BE2C (cell line): ENCODE results near the gene TPRA1. TPM values are rescaled to one million over a fixed set of nuclear protein-coding genes. Genes with fewer than 3 reads are reported as not detected.
A peak's percentile ranks its signal among the peaks of the same experiment; 100 is the strongest.

Experiments
- DNase-seq: peaks from one replicate; pipeline ENCODE4 v3.0.0-alpha.2; 2020
- H3K27me3 ChIP-seq: fragments of 250-450 bp; sonication (Bioruptor Pico); 2 replicates; pipeline ENCODE4 v1.5.1; 2020; ENCODE audit warnings: mild to moderate bottlenecking
- H3K36me3 ChIP-seq: fragments of 250-450 bp; sonication (Bioruptor Pico); 2 replicates; pipeline ENCODE4 v1.5.1; 2020; ENCODE audit warnings: mild to moderate bottlenecking
- H3K4me1 ChIP-seq: fragments of 250-450 bp; sonication (Bioruptor Pico); 2 replicates; pipeline ENCODE4 v1.5.1; 2020
- H3K4me3 ChIP-seq: 2 replicates; pipeline ENCODE4 v1.5.1; 2011; ENCODE audit warnings: low read depth, low read length
- H3K9me3 ChIP-seq: fragments of 250-450 bp; sonication (Bioruptor Pico); 2 replicates; pipeline ENCODE4 v1.5.1; 2020
- polyA plus RNA-seq: library from polyadenylated mRNA; unstranded; fragments of >200 nt; gene quantifications from one replicate; pipeline ENCODE4 v1.2.1, GENCODE V29; 2012; ENCODE audit warnings: low read depth, missing spikeins; ENCODE audit not compliant: insufficient read length, insufficient read depth
- TF ChIP-seq, protein P1 (sequence below): IDR thresholded peaks from 2 replicates; pipeline ENCODE4 v1.5.1; 2012; ENCODE audit warnings: mild to moderate bottlenecking, low read depth, low read length

TPRA1 gene
- 64.6 TPM for polyA plus RNA-seq

DNA sequence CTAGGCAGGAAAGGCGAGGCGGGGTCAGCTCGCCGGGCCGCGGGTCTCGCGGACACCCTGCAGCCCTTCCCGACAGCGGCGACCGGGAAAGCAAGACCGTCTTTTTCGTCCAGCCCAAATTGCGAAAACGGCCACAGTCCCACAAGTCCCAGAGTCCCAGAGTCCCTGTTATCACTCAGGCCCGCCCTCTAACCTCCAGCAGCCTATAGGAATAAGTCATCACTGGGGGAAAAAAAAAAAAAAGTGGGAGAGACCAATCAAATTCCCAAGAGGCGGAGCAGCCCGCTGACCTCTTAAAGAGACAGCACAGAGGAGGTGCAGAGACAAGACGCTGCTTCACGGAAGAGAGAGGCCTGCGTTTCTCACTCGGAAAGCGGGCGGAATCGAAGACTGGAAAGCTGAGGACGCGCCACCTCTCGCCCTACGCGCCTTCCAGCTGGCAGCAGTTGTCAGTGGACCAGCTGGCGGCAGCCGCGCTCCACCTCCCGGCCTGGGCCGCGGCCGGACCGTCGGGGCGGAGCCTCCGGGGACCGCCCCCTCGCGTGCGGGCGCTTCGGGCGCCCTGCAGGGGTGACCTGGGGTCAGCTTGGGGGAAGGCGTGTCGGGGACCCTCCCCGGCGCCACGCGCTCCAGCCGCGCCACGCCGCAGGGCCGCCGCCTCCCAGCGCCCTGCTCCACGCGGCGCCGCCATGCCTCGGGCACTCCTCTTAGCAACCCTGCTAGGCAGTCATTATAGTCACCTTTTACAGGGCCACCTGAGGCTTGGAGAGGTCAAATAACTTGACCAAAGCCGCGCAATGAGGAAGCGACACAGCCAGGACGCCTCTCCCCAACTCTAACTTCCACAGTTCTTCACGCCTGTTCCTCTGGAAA lies at the start of gene TPRA1:
Gene TPRA1 (minus strand): TSS at position 141 of the 873 bp plus-strand sequence. CDS start 10,587 bp downstream, outside the sequence.
- Histone ChIP-seq H3K27me3 (no peaks in the 10 kb centered on the region), H3K4me1 (peaks cover 2% of the 10 kb centered on the region; the same call in 1 of the 2 replicates), H3K36me3 (no peaks in the 10 kb centered on the region; the same call in 1 of the 2 replicates), H3K4me3 (peak within 1 kb of the TSS; percentile 80), H3K9me3 (no peaks in the 10 kb centered on the region)
- TF ChIP-seq, protein P1, sequence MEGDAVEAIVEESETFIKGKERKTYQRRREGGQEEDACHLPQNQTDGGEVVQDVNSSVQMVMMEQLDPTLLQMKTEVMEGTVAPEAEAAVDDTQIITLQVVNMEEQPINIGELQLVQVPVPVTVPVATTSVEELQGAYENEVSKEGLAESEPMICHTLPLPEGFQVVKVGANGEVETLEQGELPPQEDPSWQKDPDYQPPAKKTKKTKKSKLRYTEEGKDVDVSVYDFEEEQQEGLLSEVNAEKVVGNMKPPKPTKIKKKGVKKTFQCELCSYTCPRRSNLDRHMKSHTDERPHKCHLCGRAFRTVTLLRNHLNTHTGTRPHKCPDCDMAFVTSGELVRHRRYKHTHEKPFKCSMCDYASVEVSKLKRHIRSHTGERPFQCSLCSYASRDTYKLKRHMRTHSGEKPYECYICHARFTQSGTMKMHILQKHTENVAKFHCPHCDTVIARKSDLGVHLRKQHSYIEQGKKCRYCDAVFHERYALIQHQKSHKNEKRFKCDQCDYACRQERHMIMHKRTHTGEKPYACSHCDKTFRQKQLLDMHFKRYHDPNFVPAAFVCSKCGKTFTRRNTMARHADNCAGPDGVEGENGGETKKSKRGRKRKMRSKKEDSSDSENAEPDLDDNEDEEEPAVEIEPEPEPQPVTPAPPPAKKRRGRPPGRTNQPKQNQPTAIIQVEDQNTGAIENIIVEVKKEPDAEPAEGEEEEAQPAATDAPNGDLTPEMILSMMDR: peak; percentile 20; the same call in 1 of the 2 replicates
- peak; percentile 93 for DNase-seq

DNA sequence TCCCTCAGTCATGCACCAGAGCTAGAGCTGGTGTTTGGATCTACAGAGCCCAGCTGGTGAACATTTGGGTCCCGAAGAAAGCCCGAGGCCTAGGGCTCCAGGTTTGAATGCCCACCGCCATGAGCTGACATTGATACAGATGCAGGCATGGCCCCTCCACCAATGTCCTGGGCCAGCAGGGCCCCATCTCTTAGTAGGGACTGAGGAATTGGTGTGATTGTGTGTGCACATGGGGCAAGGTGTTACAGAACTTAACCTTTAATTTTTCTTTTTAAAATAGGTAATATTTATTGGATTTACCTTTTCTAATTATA lies 49.5 kb upstream of the TPRA1 start:
- TF ChIP-seq, protein P1: no peak
- DNase-seq: no peak
- Histone ChIP-seq H3K9me3 (no peaks in the 10 kb centered on the region), H3K36me3 (peaks cover 33% of the 10 kb centered on the region), H3K27me3 (no peaks in the 10 kb centered on the region), H3K4me1 (peaks cover 6% of the 10 kb centered on the region), H3K4me3 (no peak overlapping the region)

DNA sequence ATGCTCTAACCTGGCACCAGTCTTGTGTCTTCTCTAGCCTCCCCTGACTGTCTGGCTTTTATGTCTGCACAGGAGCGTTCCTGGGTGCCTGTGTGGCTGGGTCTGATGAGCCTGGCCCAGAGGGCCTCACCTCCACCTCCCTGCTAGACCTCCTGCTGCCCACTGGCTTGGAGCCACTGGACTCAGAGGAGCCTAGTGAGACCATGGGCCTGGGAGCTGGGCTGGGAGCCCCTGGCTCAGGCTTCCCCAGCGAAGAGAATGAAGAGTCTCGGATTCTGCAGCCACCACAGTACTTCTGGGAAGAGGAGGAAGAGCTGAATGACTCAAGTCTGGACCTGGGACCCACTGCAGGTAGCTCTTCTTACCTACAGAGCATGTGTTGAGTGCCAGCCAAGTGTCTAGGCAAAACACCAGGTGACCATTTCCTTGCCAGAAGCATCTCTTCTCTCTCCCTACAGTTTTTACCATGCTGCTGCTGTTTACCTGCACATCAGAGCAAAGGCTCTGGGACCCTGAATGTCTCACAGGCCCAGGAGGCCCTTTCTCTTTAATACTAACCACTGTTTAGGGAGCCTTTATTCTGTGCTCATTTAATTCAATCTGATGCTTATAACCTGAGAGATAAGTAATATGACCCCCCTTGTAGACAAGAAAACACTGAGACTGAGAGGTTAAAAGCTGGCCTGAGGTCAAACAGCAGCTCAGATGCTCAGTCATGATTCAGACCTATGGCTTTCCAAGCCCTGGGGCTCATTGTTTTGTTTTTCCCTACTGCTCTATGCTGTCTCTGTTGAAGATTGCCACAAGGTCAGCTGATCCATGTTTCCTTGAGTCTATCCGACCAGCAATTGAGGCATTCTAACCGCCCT lies 48.9 kb upstream of the TPRA1 start:
- TF ChIP-seq, protein P1: no peak
- no peak overlapping the region for H3K4me3 ChIP-seq
- H3K4me1 ChIP-seq: peaks cover 6% of the 10 kb centered on the region
- H3K9me3 ChIP-seq: no peaks in the 10 kb centered on the region
- H3K36me3 ChIP-seq: peaks cover 28% of the 10 kb centered on the region
- H3K27me3 ChIP-seq: no peaks in the 10 kb centered on the region
- DNase-seq: no peak

DNA sequence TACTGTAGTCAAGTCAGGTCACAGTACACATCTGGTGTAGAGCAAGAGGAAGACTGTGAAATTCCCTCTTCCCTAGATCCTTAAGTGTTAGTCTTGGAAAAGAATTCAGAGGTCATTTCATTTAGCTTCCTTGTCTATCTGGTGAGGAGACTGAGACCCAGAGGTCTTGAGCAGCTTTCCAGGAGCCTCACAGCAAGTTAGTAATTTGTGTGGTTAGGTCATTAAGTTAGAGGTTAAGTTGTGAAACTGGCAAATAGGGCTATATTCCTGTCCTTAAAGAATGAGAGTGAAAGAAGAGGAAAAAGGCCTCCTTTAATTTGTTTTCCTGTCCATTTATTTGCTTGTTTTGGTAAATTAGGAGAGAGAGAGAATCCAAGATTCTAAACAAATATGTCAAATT lies 47.4 kb upstream of the TPRA1 start:
- TF ChIP-seq, protein P1: no peak
- H3K4me1 ChIP-seq: peaks cover 6% of the 10 kb centered on the region
- DNase-seq: no peak

DNA sequence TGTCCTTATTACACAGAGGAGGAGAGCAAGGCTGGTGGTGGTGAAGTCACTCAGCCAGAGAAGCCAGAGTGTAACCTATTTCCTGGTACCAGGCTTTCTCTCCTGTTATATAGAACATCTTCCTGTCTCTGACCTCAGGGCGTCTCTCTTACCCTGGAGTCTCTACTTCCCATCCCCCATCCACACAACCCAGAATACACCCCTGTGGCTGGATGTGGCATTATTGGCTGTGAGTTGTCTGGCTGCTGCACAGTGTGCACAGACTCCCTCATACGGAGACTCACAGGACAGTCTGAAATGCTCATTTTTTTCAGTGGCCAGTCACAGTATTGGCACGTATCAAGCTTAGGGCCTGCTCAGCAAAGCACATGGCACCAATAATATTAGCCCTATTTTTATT lies 47.0 kb upstream of the TPRA1 start:
- H3K27me3 ChIP-seq: no peaks in the 10 kb centered on the region
- peaks cover 21% of the 10 kb centered on the region for H3K36me3 ChIP-seq
- H3K4me1 ChIP-seq: peaks cover 7% of the 10 kb centered on the region
- no peak overlapping the region for H3K4me3 ChIP-seq
- TF ChIP-seq, protein P1: peak; percentile 25
- H3K9me3 ChIP-seq: no peaks in the 10 kb centered on the region
- peak; percentile 51 for DNase-seq

More for the DNA sequence above, 47.4 kb upstream of the TPRA1 start:
- H3K27me3 ChIP-seq: no peaks in the 10 kb centered on the region
- H3K36me3 ChIP-seq: peaks cover 21% of the 10 kb centered on the region
- H3K9me3 ChIP-seq: no peaks in the 10 kb centered on the region
- no peak overlapping the region for H3K4me3 ChIP-seq
